Vagina (tissue), 2 donors: ENCODE results near the gene MYCBPAP.

Source experiments
- CTCF ChIP-seq, 3 experiments: fragments of 450-650 bp in 2 of 3; fragments of 200-600 bp in 1 of 3; sonication (generic) in 1 of 3; IDR thresholded peaks; one replicate each; pipeline ENCODE4 v1.5.1; 2017 to 2019; ENCODE audit warnings: antibody characterized with exemption in 3 of 3, mild to moderate bottlenecking in 2 of 3, moderate library complexity in 2 of 3
- POLR2AphosphoS5 ChIP-seq, 2 donors: sonication (generic); formaldehyde crosslinking; IDR thresholded peaks; one replicate each; pipeline ENCODE4 v1.9.0; 2017; ENCODE audit warnings: antibody characterized with exemption in 2 of 2, mild to moderate bottlenecking in 2 of 2, low read depth in 1 of 2; ENCODE audit not compliant: insufficient read depth in 1 of 2

GRCh38 chr17:50533720-50534148 is 25.5 kb downstream of the MYCBPAP start:
- TF ChIP-seq CTCF (IDR thresholded peaks at IDR 0.05) (no peak), POLR2AphosphoS5 (IDR thresholded peaks at IDR 0.05; ENCODE audit: insufficient read depth in 1 of 2, low read depth in 1 of 2) (no peak)
